Suprapubic skin (tissue), 4 donors: Measurements from ENCODE around the gene IL17C.

ENCODE experiments used
- POLR2A ChIP-seq, 2 donors: fragments of 450-650 bp; IDR thresholded peaks; one replicate each; pipeline ENCODE4 v1.6.1; 2017; ENCODE audit warnings: antibody characterized with exemption in 2 of 2, mild to moderate bottlenecking in 2 of 2, moderate library complexity in 2 of 2
- POLR2AphosphoS5 ChIP-seq, 3 donors: sonication (generic); formaldehyde crosslinking; IDR thresholded peaks; one replicate each; pipeline ENCODE4 v1.6.1; 2017; ENCODE audit warnings: antibody characterized with exemption in 3 of 3
- TF ChIP-seq, protein P1 (sequence below), 2 donors: fragments of 200-600 bp in 1 of 2; fragments of 450-650 bp in 1 of 2; sonication (generic) in 1 of 2; IDR thresholded peaks; one replicate each; pipeline ENCODE4 v1.5.1; 2016 to 2019; ENCODE audit warnings: antibody characterized with exemption in 2 of 2, mild to moderate bottlenecking in 1 of 2, moderate library complexity in 1 of 2

DNA sequence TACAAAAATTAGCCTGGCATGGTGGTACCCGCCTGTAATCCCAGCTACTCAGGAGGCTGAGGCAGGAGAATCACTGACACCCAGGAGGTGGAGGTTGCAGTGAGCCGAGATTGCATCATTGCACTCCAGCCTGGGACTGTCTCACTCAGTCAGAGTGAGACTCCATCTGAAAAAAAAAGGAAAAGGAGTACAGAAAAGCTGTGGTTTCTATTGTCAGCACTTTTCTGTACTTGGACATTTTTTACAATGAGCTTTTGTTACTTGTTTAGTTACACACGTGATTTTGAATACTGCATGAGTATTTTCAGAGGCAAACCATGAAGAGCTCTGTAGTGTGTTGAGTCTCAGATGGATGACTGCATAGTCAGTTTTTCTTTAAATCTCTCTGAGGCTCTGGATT, 41.9 kb upstream of the IL17C start:
- TF ChIP-seq, protein P1, sequence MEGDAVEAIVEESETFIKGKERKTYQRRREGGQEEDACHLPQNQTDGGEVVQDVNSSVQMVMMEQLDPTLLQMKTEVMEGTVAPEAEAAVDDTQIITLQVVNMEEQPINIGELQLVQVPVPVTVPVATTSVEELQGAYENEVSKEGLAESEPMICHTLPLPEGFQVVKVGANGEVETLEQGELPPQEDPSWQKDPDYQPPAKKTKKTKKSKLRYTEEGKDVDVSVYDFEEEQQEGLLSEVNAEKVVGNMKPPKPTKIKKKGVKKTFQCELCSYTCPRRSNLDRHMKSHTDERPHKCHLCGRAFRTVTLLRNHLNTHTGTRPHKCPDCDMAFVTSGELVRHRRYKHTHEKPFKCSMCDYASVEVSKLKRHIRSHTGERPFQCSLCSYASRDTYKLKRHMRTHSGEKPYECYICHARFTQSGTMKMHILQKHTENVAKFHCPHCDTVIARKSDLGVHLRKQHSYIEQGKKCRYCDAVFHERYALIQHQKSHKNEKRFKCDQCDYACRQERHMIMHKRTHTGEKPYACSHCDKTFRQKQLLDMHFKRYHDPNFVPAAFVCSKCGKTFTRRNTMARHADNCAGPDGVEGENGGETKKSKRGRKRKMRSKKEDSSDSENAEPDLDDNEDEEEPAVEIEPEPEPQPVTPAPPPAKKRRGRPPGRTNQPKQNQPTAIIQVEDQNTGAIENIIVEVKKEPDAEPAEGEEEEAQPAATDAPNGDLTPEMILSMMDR (IDR thresholded peaks at IDR 0.05), result no peak
- no peak for TF ChIP-seq POLR2AphosphoS5 (IDR thresholded peaks at IDR 0.05)
- TF ChIP-seq POLR2A (IDR thresholded peaks at IDR 0.05), result no peak
